SHP77 (cell line): Measurements from ENCODE around the gene INPP5A.
"Not testable (repeated sequence)": the region's sequence is repeated elsewhere in the genome, so short reads cannot be mapped to it uniquely, and the experiment has no call there.

ENCODE experiments used
- DNase-seq, 2 experiments: peaks; one replicate each; lab custom pipeline; 2025; lab: John Stamatoyannopoulos, UW

INPP5A gene

DNA sequence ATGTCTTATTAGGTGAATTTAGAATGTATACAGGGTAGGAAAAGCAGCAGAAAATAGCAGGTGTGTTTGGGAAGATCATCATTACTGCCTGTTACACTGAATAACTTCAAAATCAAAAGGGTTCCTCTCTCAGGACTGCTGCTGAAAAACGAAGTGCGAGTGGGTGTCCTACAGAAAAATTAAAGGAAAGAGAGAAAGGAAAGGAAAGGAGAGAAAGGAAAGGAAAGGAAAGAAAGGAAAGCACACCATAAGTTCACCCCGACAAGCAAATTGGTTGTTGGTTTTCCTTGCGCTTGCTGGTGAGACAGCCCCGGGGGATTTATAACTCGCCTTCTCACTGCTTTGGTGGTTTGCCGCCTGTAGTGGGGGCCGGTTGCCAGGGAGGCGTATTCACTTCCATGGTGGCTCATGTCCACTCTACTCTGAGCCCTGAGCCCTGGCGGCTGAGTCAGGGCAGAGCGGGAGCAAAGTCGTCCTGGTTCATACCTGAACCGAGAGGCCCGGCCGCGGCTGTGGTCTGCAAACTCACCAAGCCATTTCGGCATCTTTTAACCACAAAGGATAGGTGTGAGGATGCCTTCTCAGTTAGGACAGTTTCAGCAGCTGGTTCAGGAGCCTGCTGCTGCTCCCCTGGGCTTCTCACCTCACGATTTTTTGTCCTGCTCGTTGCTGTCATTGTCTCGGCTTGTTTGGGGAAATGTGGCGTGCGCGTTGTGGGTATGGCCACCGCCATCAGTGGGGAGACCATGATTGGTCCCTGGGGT, 26.1 kb downstream of the INPP5A start:
- DNase-seq, result no peak

DNA sequence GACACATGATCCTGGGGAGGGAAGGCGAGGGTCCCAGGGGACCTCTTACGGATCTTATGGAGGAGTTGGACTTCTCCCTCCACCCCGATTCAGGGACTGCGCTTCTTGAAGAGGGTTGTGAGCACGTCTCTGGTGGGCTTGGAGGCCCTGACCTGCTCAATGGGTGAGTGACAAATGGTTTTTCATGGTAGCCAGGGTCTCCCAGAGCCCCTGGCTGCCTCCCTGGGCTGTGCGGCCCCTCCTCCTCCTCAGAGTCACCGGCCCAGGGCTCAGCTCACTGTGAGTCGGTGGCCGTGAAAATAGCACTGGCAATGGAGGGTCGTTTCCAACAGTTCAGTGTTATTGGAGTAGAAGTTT, 26.6 kb downstream of the INPP5A start:
- DNase-seq, result no peak

DNA sequence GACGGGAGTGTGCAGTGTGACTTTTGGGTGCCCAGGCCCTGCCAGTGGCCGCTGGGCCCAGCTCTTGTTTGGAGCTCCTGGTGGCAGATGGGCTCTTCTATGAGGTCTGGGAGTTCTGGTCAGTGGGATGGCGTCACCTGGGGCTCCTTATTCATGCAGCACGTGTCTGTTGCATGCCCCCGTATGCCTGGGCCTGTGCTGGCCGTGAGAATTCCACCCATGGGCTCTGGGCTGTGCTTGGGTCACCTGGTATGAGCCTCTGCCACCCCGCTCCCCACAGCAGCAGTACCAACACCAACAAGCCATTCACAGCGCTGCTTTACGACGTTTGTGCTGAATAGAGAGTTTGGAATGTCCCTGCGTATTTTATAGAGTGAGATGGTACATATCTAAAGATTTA, 27.1 kb downstream of the INPP5A start:
- no peak for DNase-seq

DNA sequence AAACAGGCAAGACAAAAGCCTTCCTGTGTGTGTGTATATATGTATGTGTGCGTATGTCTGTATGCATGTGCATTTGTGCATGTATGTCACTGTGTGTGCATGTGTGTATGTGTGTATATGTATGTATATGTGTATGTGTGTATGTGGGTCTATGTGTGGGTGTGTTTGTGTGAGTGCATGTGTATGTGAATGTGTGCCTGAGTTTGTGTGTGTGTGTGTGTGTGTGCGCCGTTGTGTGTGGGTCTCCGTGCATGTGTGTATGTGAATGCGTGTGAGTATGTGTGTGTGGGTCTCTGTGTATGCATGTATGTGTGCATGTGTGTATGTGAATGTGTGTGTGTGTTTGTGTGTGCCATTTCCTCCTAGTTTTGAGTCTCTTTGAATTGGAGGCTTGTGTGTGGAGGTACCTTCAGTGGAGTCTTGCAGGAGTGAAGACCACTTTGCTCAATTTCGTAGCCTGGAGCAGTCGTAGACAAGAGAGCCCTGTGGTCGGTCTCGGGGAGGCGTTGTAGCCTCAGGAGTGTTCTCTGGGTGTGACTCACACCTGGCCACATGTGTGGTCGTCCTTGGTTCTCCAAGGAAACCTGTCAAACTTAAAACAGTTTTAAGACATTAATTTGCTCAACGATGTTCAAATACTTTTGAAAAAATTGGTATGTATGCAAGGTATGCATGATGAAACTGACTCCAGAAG, 28.1 kb downstream of the INPP5A start:
- no peak for DNase-seq

DNA sequence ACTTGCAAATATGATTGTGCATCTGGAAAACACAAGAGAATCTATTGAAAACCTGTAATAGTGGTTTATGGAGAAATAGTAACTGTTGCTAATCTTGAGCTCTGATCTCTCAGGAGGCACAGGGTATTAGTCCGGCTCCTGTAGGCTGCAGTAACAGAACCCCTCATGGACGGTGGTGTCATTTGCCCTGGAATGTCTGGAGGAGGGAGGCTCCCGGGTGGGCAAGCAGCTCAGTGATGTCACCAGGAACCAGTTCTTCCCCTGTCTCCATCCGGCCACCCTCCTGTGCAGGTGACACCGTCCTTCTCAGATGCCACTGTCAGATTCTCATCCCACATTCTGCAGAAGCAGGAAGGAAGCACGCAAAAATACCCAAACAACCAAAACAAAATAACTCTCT, 29.3 kb downstream of the INPP5A start:
- no peak for DNase-seq

DNA sequence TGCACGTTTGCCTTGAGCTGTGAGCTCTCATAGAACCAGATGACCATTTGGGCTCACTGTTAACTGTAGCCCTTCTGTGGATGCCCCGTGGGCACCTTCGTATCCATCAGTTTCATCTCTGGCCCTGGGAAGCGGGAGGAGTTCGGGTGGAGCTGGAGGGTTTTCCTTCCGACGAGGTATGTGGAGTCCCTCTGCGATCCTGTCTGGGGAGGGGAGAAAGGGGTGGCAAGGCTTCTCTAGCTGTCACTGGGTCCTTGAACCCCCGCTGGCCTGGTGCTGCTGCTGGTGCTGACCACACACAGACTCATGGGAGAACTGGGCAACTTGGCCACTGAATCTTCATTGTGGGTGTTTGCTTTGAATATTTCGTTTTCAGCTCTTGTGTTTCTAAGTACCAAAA, 32.7 kb downstream of the INPP5A start:
- DNase-seq, result no peak

DNA sequence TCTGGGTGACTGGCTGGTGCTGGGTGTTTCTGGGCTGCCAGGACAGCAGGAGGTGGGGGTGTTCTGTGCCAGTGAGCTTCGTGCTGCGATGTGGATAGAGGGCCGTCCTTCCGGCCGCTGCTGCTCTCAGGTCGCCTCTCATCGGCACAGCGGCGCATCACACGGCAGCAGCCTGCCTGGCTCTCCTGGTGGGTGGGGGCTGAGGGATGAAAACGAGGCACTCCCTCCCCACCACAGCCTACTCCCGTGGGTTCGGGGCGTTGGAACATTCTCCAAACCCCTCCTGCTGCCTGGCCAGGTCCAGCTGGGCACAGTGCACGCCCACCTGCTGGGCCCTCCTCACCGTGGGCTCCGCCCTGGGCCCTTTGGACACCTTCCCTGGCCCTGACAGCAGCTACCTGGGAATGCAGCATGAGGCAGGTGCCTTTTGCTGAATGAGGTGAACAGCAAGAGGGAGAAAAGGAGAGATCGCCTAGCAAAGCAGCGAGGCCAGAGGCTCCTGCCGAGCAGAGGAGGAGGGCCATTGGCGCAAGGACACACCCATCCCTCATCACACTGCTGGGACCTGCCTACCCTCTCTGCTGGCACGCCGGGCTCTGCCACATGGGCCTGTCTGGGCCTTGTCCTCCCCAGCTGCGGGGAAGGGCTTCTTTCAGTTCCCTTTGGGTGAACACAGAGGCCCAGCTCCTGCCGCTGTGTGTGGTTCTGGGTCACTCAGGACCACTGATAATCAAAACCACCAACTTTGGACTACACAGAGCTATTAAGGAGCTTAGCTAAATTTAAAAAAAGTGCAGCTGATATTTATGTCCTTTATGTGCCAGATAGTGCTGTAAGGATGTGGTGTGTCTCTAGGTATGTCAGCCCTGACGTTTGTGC, 33.4 kb downstream of the INPP5A start:
- DNase-seq, result no peak

DNA sequence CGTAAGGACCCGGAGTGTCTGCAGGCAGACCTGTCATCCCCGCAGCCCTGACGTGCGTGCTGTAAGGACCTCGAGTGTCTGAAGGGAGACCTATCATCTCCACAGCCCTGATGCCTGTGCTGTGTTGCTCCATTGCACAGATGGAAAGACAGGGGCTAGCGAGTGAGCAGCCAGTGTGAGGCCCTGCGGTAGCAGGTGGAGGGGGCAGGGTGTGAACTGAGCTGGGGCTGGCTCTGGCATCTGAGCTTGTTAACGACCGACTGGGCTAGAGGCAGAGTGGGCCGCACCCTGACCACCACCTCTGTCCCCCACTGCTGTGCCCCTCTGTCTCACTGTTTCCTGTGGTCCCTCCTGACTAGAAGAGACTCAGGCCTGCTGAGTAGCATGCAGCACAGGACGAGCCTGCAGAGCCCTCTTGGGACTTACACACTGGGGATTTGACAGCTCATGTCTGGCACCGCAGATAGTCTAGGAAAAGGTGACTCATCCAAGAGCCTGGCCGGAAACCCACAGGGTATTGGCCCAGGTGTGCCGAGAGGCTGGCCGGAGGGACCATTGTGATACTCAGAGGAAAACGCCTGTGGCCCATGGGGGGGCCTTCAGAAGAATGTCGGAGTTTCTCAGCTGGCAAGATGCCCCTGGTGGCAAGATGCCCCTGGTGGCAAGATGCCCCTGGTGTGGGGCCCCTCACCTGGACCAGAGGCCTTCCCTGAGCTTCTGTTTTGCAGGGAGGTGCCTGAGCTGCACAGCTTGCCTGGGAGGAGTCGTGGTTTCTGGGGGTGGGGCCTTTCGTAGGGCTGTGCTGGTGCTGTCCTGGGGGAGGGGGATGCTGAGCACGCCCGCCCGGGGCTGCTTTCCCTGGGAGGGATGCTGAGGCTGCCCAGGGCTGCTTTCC, 34.3 kb downstream of the INPP5A start:
- DNase-seq, result peak; percentile 46 to 49

DNA sequence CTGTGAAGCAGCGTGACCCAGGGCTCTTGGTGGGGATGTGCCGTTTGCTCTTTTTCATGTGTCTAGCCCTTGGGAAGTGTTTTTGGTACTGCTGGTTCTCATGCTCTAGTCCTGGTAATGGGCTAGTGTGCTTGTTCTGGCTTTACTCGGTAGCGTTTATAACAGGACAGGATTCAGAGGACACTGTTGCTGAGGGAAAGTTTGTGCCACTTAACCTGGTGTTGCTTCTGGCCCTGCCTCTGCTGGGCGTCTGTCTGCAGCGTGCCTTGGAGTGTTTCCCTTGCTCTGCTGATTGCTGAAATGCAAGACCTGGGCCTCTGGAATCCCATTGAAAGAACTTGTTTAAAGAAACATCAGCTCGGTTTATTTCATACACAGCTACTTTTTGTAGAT, 35.0 kb downstream of the INPP5A start:
- DNase-seq, result no peak

DNA sequence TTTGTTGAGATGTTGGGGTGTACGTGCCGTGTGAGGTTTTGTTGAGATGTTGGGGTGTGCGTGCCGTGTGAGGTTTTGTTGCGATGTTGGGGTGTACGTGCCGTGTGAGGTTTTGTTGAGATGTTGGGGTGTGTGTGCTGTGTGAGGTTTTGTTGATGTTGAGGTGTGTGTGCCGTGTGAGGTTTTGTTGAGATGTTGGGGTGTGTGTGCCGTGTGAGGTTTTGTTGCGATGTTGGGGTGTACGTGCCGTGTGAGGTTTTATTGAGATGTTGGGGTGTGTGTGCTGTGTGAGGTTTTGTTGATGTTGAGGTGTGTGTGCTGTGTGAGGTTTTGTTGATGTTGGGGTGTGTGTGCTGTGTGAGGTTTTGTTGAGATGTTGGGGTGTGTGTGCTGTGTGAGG, 35.4 kb downstream of the INPP5A start:
- not testable (repeated sequence) for DNase-seq

DNA sequence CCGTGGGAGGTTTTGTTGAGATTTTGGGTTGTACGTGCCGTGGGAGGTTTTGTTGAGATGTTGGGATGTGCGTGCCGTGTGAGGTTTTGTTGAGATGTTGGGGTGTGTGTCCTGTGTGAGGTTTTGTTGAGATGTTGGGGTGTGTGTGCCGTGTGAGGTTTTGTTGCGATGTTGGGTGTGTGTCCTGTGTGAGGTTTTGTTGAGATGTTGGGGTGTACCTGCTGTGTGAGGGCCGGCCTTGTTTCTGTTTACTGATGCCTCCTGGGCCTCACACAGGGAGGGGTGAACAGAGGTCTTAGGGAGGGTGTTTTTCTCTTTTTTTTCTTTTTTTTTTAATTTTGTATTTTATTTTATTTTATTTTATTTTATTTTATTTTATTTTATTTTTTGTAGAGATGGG, 36.7 kb downstream of the INPP5A start:
- DNase-seq, result no peak

DNA sequence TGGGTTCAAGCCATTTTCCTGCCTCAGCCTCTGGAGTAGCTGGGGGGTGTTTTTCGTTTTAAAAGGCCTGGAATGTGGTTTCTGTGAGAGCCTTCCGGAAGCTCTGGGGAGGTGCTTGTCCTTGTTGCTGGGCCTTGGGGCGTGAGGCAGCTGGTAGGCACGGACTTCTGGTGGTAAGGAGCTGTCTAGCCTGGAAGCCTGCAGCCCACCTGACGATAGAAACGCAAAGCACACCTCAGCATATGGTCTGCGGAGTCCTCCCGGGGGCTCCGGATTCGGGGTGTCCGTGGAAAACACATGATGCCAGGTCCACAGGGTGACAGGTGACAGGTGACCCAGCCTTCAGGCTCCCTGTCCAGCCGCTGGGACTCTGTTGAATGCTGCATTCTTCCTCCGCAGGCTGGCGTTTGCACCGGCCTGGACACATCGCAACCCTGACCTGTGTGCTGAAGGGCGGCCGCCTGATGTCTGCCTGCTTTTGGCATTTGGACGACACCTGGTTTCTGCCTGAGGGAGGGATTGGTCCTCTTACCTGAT, 37.3 kb downstream of the INPP5A start:
- DNase-seq, result no peak

DNA sequence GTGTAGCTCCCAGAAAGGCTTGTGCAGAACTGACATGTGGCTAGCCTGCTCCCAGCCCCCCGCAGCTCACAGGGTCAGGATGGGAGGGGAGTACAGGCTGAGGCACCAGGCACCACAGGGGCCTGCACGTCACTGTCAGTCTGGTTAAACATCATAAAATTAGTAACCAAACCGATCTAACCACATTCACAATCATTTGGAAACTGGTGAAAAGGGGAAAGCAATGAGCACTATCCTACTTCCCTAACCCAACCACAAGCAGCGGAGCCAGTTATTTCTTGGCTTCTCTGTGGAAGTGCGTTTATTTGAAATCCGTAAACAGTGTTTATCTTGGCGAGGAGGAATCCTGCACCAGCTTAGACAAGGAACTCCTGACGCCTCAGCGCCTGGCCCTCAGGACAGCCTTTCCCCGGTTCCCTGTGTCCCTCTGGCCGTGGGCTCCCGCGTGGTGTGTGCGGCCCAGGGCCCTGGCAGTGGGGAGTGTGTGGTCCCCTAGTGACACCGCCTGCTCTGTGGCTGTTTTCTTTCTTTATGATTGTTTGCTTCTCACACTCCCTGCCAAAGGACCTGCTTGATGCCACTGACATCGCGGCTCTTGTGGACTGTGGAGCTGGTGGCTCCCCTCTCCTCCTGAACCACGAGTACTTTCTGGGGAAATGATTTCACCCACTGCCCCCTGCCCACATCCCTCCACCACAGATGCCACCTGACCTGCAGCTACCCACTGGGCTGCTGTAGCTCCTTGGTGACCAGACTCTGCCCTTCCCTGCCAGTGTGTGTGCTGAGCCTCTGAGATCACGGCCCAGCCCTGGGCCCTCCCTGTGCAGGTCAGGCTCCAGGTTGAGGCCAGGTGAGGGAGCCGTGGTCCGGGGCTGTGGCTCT, 38.0 kb downstream of the INPP5A start:
- DNase-seq, result no peak

DNA sequence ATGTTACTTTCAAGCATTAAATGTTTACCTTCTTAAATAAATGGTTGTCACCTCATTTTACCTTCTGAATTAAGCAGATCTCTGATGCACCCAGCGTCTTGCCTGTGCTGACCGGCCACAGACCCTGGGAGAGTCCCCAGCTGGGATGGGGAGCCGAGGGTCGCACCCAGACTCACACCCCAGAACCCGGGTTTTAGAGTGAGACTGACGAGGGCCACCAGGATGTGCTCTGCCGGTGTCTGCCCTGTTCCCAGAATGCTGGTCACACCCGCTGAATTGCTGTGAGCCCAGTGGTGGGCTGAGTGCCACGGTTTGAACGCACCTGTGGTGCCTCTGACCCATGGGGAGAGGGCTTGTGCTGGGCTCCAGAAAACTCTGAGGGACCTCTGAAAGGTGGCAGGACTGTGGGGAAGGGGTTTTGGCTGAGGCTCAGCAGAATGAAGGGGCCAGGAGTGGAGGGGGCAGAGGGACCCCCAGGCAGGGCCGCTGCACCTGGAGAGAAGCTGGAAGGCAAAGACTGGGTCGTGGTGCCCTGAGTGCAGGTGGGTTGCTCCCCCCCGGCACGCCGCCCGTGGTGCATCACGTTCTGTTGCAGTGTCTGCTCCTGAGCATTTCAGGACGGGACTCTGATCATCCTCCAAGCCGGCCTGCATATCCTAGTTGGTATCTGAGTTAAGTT, 39.2 kb downstream of the INPP5A start:
- no peak for DNase-seq

DNA sequence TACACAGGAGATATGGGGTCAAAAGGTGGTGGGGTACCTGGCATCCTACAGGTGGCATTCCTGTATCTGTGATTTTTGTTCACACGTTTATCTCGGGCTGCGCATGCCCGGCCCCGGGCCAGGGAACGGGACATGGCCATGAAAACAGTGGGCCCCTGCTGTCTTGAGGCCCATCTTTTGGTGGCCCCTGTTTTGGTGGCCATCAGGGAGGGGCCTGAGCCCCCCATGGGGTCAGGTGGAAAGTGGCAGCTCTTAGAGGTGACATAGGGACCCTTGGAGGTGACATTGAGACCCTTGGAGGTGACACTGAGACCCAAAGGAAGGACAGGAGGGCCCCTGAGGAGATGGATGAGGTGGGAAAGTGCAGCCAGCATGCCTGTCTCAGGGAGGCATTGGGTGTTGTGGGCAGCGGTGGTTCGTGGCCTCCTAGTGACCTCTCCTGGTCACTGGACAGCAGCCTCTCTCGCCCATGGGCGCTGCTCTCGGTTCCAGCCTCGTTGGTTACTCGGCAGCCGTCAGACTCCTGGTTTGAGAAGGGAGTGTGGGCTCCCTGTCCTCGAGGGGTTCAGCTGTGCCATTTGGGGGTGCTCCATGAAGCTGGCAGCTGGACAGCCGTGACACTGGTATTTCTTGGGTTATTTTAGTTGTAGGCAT, 39.9 kb downstream of the INPP5A start:
- DNase-seq, result no peak

DNA sequence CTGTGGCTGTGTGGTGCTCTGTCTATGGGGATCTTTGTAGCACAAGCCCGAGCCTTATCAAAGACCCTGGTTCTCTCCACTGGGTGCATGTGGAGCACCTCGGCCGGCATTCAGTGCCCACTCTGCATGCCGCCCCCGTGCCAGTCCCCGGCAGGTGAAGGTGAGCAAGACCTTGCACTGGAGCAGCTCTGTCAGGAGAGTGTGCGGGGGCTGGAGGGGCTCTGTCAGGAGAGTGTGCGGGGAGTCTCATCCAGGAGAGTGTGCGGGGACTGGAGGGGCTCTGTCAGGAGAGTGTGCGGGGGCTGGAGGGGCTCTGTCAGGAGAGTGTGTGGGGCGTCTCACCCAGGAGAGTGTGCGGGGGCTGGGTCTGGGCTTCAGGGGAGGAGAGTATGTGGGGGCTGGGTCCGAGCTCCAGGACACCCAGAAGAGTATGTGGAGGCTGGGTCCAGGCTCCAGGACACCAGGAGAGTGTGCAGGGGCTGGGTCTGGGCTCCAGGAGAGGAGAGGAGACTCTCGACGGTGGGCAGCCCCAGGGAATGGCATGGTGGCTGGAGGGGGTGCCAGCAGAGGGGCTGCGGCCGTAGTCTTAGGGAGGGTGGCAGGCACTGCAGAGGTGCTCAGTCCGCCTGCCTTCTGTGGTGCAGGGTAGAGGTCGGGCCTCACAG, 40.8 kb downstream of the INPP5A start:
- no peak for DNase-seq

DNA sequence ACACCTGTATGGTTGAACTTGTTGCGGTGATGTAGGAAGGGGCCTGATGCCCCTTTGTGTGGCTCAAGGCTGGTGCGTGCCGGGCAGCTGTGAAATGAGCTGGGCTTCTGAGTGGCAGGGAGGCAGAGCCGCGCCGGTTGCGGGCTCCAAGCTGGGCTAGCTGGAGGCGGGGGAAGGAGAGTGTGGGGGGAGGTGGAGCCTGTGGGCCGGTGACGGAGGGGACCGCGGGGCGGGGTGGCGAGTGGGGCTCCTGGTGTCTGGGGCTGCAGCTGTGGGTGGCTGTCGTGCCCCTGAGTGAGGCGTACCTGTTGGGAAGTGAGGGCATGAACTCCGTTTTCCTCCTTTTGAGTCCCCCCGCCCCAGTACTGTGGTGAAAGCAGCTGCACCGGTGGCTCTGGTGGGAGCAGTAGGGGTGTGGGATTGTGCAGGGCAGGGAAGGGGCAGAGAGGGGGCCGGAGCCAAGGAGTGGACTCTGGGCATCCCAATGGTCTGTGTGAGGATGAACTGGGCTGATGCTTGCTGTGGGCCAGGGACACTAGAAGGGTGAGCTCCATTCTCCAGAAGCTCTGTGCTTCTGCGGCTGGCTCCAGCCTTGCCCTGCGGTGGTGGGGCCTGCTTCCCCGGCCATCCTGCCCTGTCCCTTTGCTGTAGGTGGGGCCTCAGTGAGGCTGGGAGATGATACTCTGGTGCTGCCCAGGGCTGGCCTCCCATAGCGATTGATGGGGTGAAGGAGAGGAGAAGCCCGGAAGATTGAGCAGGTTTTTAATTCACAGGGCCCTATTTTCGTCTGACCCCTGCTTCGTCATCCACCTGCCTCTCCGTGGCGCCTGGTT, 41.7 kb downstream of the INPP5A start:
- no peak for DNase-seq

DNA sequence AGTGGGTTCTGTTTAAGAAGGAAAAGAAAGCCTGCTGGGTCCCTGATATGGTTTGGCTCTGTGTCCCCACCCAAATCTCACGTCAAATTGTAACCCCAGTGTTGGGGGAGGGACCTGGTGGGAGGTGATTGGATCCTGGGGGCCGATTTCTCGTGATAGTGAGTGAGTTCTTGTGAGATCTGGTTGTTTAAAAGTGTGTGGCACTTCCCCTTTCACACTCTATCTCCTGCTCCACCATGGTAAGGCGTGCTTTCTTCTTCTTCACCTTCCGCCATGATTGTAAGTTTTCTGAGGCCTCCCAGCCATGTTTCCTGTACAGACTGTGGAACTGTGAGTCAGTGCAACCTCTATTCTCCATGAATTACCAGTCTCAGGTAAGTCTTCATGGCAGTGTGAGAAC, 42.6 kb downstream of the INPP5A start:
- no peak for DNase-seq
